Erythroblast (primary cell): ENCODE results near the gene ACP2.
"Not testable (repeated sequence)": the region's sequence is repeated elsewhere in the genome, so short reads cannot be mapped to it uniquely, and the experiment has no call there.

ENCODE experiments used
- DNase-seq, 2 experiments: peaks; one replicate each; lab custom pipeline; 2025; lab: John Stamatoyannopoulos, UW
- GATA1 ChIP-seq: IDR thresholded peaks from 2 replicates; pipeline ENCODE4 v1.6.1; 2011; ENCODE audit warnings: low read depth, mild to moderate bottlenecking, control low read depth, low read length, moderate library complexity
- POLR2A ChIP-seq: IDR thresholded peaks from 2 replicates; pipeline ENCODE4 v1.6.1; 2011; ENCODE audit warnings: mild to moderate bottlenecking, low read length

The ACP2 gene

GRCh38 chr11:47220401-47220821, 28.2 kb downstream of the ACP2 start:
- DNase-seq: peak in 1 of 2 experiments; percentile 31
- TF ChIP-seq GATA1 (no peak), POLR2A (no peak)

- DNase-seq: peak; percentile 64 to 80
- TF ChIP-seq POLR2A (peak; percentile 70), GATA1 (no peak)
Observed at GRCh38 chr11:47216121-47216798, 32.4 kb downstream of the ACP2 start.

DNA sequence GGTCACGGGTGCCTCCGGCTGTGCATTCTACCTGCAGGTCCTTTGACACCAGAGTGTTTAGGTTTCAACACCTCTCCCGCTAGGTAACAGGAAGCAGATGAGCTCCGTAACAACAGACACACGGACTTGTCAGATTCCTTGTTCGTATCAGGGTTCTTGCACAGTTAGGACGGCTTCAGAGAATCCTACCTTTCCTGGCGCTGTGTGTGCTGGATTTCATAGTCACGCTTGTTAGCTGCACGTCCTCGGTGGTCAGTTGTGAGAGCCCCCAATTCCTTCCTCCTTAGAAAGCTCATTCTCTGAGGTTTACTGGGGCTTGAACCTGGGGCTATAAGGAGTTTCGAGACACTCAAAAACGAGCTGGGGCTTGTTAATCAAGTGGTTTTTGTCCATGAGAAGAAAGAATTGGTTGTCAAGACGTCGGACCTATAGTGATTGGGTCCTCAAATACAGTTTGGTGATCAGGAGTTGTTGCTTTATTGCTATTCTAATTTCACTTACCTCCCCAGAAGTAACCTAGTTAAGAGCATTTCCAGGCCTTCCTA, 33.2 kb downstream of the ACP2 start:
- no peak for TF ChIP-seq GATA1
- no peak for TF ChIP-seq POLR2A
- no peak for DNase-seq

DNA sequence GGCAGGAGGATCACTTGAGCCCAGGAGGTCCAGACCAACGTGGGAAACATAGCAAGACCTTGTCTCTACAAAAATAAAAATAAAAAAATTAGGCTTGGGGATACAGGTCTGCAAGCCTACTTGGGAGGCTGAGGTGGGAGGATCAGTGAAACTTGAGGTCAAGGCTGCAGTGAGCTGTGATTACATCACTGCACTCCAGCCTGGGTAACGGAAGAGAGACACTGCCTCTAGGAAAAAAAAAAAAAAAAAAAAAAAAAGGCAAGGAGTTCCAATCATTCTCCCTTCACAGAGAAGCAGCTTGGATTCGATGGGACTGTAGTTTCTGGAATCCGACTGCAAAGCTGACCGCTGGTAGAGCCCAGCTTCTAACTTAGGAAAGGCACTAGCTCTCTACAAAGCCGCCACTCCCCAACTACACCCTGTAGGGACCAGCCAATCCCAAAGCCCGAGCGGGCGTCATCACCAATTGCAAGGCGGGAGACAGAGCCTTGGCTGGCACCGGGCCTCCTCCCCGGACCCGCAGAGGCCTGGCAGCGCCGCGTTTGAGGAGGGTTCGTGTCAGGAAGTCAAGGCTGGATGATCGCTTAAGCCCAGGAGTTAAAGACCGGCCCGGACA, 34.6 kb downstream of the ACP2 start:
- TF ChIP-seq GATA1: no peak
- peak; percentile 93 for TF ChIP-seq POLR2A
- peak; percentile 92 for DNase-seq

- no peak for DNase-seq
- TF ChIP-seq POLR2A: no peak
- no peak for TF ChIP-seq GATA1
Observed at GRCh38 chr11:47212938-47213337, 35.7 kb downstream of the ACP2 start.

DNA sequence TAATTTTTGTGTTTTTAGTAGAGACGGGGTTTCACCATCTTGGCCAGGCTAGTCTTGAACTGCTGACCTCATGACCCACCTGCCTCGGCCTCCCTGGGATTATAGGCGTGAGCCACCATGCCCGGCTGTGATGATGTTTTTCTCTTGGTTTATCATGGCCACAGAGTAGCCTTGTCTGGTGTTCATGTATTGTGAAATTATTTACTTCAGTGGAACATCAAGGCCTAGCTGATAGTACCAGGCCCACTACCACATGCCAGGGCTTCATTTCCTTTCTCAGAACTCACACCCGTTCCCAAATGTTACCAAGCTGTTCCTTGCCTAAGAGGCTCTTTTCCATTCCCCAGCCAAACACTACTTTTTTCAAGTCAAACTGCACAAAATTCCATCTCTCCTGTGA, 40.0 kb downstream of the ACP2 start:
- no peak for DNase-seq
- no peak for TF ChIP-seq GATA1
- TF ChIP-seq POLR2A: no peak

GRCh38 chr11:47208008-47208552, 40.5 kb downstream of the ACP2 start:
- not testable (repeated sequence) for DNase-seq

DNA sequence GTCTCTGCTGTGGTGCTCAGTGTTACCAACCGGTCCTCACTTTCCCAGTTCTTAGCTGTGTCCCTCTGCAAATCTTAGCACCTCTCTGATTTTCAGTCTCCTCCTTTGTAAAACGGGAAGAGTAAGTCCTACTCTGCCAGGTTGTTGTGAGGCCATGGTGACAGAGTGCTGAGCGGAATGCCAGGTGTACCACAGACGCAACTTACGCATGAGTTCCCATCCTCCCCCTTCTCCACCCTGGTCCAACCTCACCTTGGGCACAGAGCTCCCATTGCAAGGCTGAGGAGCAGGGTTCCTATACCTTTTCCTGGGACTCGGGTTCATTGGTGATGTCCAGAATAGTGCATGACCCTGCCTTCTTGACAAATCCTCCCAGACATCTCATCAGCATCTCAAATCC, 41.2 kb downstream of the ACP2 start:
- no peak for DNase-seq
- TF ChIP-seq POLR2A: no peak
- no peak for TF ChIP-seq GATA1

DNA sequence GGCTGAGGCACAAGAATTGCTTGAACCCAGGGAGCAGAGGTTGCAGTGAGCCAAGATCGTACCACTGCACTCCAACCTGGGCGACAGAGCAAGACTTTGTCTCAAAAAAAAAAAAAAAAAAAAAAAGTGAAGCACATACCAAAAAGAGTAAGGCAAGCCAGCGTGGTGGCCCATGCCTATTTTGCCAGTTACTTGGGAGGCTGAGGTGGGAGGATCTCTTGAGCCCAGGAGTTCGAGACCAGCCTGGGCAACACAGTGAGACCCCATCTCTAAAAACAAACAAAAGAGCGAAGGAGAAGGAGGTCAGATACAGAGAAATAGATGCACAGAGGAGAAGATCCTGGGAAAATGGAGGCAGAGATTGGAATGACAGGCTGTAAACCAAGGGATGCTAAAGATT, 42.0 kb downstream of the ACP2 start:
- not testable (repeated sequence) for DNase-seq

GRCh38 chr11:47204637-47204989, 44.0 kb downstream of the ACP2 start:
- no peak for DNase-seq
- no peak for TF ChIP-seq POLR2A
- no peak for TF ChIP-seq GATA1

DNA sequence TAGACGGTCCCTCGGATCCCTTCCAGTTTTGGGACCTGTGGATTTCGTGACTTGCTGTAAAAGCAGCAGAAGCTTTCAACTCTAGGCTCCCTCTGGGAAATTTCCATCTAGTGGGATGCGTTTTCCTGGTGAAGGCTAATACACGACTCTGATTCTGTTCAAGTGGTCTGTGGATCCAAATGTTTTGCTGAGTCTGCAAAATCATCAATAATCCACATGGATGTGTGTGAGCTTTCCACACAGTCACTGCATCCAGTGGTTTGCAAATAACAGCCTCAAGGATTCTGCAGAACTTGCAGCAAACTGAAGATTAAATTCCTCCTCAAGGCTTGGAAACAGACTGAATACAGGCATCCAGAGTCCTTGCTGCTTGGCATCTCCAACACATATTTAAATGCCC, 46.0 kb downstream of the ACP2 start:
- DNase-seq: no peak
- TF ChIP-seq POLR2A: no peak
- no peak for TF ChIP-seq GATA1

GRCh38 chr11:47201015-47201414, 47.6 kb downstream of the ACP2 start:
- DNase-seq: no peak
- no peak for TF ChIP-seq GATA1
- no peak for TF ChIP-seq POLR2A

- not testable (repeated sequence) for DNase-seq
Observed at GRCh38 chr11:47198161-47198560, 50.5 kb downstream of the ACP2 start.

GRCh38 chr11:47192111-47192510, 56.5 kb downstream of the ACP2 start:
- DNase-seq: peak; percentile 20 to 51
- no peak for TF ChIP-seq POLR2A
- no peak for TF ChIP-seq GATA1

DNA sequence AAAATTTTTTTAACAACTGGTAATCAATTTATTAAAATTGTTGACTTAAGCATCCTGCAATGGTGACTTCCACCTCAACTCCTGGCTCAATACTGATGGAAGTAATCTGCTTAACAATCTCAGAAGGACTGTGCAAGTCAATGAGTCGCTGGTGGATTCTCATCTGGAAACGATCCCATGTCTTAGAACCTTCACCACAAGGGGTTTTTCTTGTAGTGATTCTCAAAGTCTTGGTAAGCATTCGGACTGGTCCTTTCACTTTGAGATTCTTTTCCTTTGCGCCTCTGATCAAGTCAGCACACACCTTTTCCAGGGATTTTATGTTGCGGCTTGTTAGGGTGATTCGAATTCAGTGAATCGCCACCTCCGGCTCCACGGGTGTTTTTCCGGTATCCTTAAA, 57.5 kb downstream of the ACP2 start:
- not testable (repeated sequence) for DNase-seq
